CD4-positive, alpha-beta T cell (primary cell): Measurements from ENCODE around the gene GJB3. TPM values are rescaled to one million over a fixed set of nuclear protein-coding genes. Genes with fewer than 3 reads are reported as not detected.
"Not testable (repeated sequence)": the region's sequence is repeated elsewhere in the genome, so short reads cannot be mapped to it uniquely, and the experiment has no call there.

Source experiments
- ATAC-seq: fragments of 200-7000 bp; cut with Tn5 transposase; one replicate; pipeline ENCODE4 v1.10.0; 2022; ENCODE audit warnings: mild to moderate bottlenecking; ENCODE audit not compliant: poor library complexity
- CTCF ChIA-PET: fragments of 350-600 bp; sonication (Branson Sonifier 250); formaldehyde crosslinking; loops from one replicate; lab custom pipeline; 2021; ENCODE audit warnings: antibody characterized with exemption, inconsistent platforms; lab: Charles Lee
- POLR2A ChIA-PET: fragments of 350-600 bp; sonication (Branson Sonifier 250); formaldehyde crosslinking; loops from one replicate; lab custom pipeline; 2021; ENCODE audit warnings: antibody characterized with exemption, inconsistent platforms; lab: Charles Lee
- DNase-seq, 14 experiments: peaks; one replicate each; pipeline ENCODE4 v3.0.0-alpha.2; 2013 to 2020; ENCODE audit warnings: mixed read lengths in 2 of 14
- H3K27ac ChIP-seq, 2 donors: one replicate each; pipeline versions ENCODE4 v1.5.1 to v1.7.0; 2013; ENCODE audit warnings: low read length in 2 of 2, low read depth in 1 of 2, mild to moderate bottlenecking in 1 of 2
- H3K27me3 ChIP-seq, 2 experiments: 1 replicate in 1 of 2; 2 replicates in 1 of 2; pipeline versions ENCODE4 v1.6.1 to v1.7.0; 2013; ENCODE audit warnings: low read length in 2 of 2, control low read depth in 1 of 2, mild to moderate bottlenecking in 1 of 2, moderate library complexity in 1 of 2; ENCODE audit not compliant: insufficient read depth in 2 of 2, control insufficient read depth in 1 of 2
- H3K36me3 ChIP-seq: one replicate; pipeline ENCODE4 v1.6.1; 2013; ENCODE audit warnings: low read length, control low read depth; ENCODE audit not compliant: insufficient read depth
- H3K4me1 ChIP-seq: one replicate; pipeline ENCODE4 v1.6.1; 2013; ENCODE audit warnings: low read length, control low read depth; ENCODE audit not compliant: insufficient read depth
- H3K4me3 ChIP-seq: one replicate; pipeline ENCODE4 v1.5.1; 2013; ENCODE audit warnings: mild to moderate bottlenecking, low read length, moderate library complexity
- H3K9me3 ChIP-seq, 2 experiments: 1 replicate in 1 of 2; 2 replicates in 1 of 2; pipeline versions ENCODE4 v1.6.1 to v1.7.0; 2013; ENCODE audit warnings: low read length in 2 of 2, mild to moderate bottlenecking in 2 of 2, control low read depth in 1 of 2, moderate library complexity in 1 of 2; ENCODE audit not compliant: control insufficient read depth in 1 of 2, insufficient read depth in 1 of 2
- H3K27ac Mint-ChIP-seq: one replicate; pipeline ENCODE4 v1.8.0; 2020; ENCODE audit warnings: mixed read lengths
- H3K27me3 Mint-ChIP-seq: one replicate; pipeline ENCODE4 v1.8.0; 2021; ENCODE audit warnings: mixed read lengths
- H3K36me3 Mint-ChIP-seq: one replicate; pipeline ENCODE4 v1.8.0; 2021; ENCODE audit warnings: low read depth, mixed read lengths
- H3K4me1 Mint-ChIP-seq: one replicate; pipeline ENCODE4 v1.8.0; 2021; ENCODE audit warnings: low read depth, mixed read lengths
- H3K4me3 Mint-ChIP-seq: one replicate; pipeline ENCODE4 v1.8.0; 2020; ENCODE audit warnings: mild to moderate bottlenecking, mixed read lengths
- H3K9me3 Mint-ChIP-seq: one replicate; pipeline ENCODE4 v1.8.0; 2020; ENCODE audit warnings: mixed read lengths
- CTCF ChIP-seq: fragments of 200-600 bp; IDR thresholded peaks from one replicate; pipeline ENCODE4 v1.8.0; 2022; ENCODE audit warnings: antibody characterized with exemption, mild to moderate bottlenecking
- intact Hi-C, 2 experiments: fragments of 100-400 bp; cut with DNase I in 1 of 2; cut with micrococcal nuclease in 1 of 2; formaldehyde crosslinking; loops; one replicate each; pipeline versions ENCODE4 v1.15.1 to v1.9.0; 2023 to 2025; cut with DNase I, micrococcal nuclease
- polyA plus RNA-seq, 2 donors: library from polyadenylated mRNA; unstranded; fragments of 120-200 nt; gene quantifications; one replicate each; pipeline ENCODE4 v1.2.1, GENCODE V29; 2013
- total RNA-seq, 174 experiments: library from RNA in 2 of 174; stranded (reverse) in 2 of 174; gene quantifications; one replicate each; pipeline ENCODE4 v1.2.3 and lab custom pipeline; 2021 to 2026

GJB3 gene
- not detected for total RNA-seq
- not detected for polyA plus RNA-seq (2013, experiment 1 of 2)
- not detected for polyA plus RNA-seq (2013, experiment 2 of 2)
- total RNA-seq (lab: John Stamatoyannopoulos, UW), result 0 to 0.18 (median 0) reads per million in 172 experiments

GRCh38 chr1:34781071-34781843 is at the start of gene GJB3:
GJB3 (plus strand) TSS chr1:34781214; CDS start chr1:34784763, 3,549 bp downstream.
- Mint-ChIP-seq H3K27ac (no peak within 1 kb of the TSS), H3K4me3 (no peak within 1 kb of the TSS), H3K9me3 (no peaks in the 10 kb centered on the region), H3K27me3 (peaks cover 62% of the 10 kb centered on the region), H3K4me1 (no peaks in the 10 kb centered on the region), H3K36me3 (no peaks in the 10 kb centered on the region)
- ChIA-PET CTCF (no interaction called here), POLR2A (no interaction called here)
- Histone ChIP-seq H3K4me3 (no peak within 1 kb of the TSS), H3K36me3 (no peaks in the 10 kb centered on the region), H3K27me3 (peaks cover 26 to 40% of the 10 kb centered on the region in 2 experiments), H3K4me1 (peaks cover 12% of the 10 kb centered on the region), H3K9me3 (peaks cover 0 to 4% of the 10 kb centered on the region in 2 experiments), H3K27ac (no peak within 1 kb of the TSS)
- no peak for TF ChIP-seq CTCF
- ATAC-seq (no peak), DNase-seq (no peak)
- intact Hi-C loops, result no loop called here

- H3K36me3 ChIP-seq, CTCF ChIA-PET, H3K27me3 ChIP-seq, DNase-seq, H3K4me3 ChIP-seq, POLR2A ChIA-PET, ATAC-seq, H3K9me3 ChIP-seq, H3K4me1 ChIP-seq, H3K27ac Mint-ChIP-seq, H3K36me3 Mint-ChIP-seq, H3K4me3 Mint-ChIP-seq, intact Hi-C loops, H3K4me1 Mint-ChIP-seq, H3K27ac ChIP-seq, H3K9me3 Mint-ChIP-seq: not testable (repeated sequence)
- peaks cover 30% of the 10 kb centered on the region for H3K27me3 Mint-ChIP-seq
Measured at GRCh38 chr1:34732831-34733230, 48.2 kb upstream of the GJB3 start.

GRCh38 chr1:34736692-34737091 is 44.3 kb upstream of the GJB3 start:
- Histone ChIP-seq H3K36me3 (no peaks in the 10 kb centered on the region), H3K9me3 (no peaks in the 10 kb centered on the region), H3K27me3 (no peaks in the 10 kb centered on the region), H3K27ac (no peak overlapping the region), H3K4me1 (no peaks in the 10 kb centered on the region), H3K4me3 (no peak overlapping the region)
- POLR2A ChIA-PET, result no interaction called here
- Mint-ChIP-seq H3K27ac (no peak overlapping the region), H3K4me3 (no peak overlapping the region), H3K27me3 (peaks cover 23% of the 10 kb centered on the region), H3K4me1 (no peaks in the 10 kb centered on the region), H3K9me3 (no peaks in the 10 kb centered on the region), H3K36me3 (no peaks in the 10 kb centered on the region)
- intact Hi-C loops, result no loop called here
- no peak for DNase-seq
- ATAC-seq, result no peak
- CTCF ChIA-PET, result no interaction called here
- no peak for TF ChIP-seq CTCF

GRCh38 chr1:34737236-34737635 is 43.8 kb upstream of the GJB3 start:
- H3K9me3 ChIP-seq, CTCF ChIA-PET, ATAC-seq, H3K27ac ChIP-seq, H3K4me1 ChIP-seq, H3K27me3 ChIP-seq, H3K9me3 Mint-ChIP-seq, H3K4me1 Mint-ChIP-seq, H3K4me3 ChIP-seq, POLR2A ChIA-PET, H3K36me3 ChIP-seq, H3K36me3 Mint-ChIP-seq, H3K27ac Mint-ChIP-seq, intact Hi-C loops, H3K4me3 Mint-ChIP-seq, DNase-seq: not testable (repeated sequence)
- H3K27me3 Mint-ChIP-seq, result peaks cover 23% of the 10 kb centered on the region
